Tibial nerve (tissue), 4 donors: ENCODE measurements around the gene CAMSAP1. TPM values are rescaled to one million over a fixed set of nuclear protein-coding genes. Genes with fewer than 3 reads are reported as not detected.

Source experiments
- DNase-seq, 2 donors: peaks; one replicate each; pipeline ENCODE4 v3.0.0-alpha.2; 2019; ENCODE audit warnings: low spot score in 2 of 2
- H3K27ac ChIP-seq, 4 donors: fragments of 200-600 bp; sonication (generic) in 3 of 4; one replicate each; pipeline ENCODE4 v1.5.1; 2017 to 2019; ENCODE audit warnings: mild to moderate bottlenecking in 1 of 4
- H3K27me3 ChIP-seq, 2 donors: fragments of 200-600 bp; sonication (generic) in 1 of 2; one replicate each; pipeline versions ENCODE4 v1.5.1 to v1.6.0; 2017 to 2019
- H3K36me3 ChIP-seq, 3 donors: fragments of 200-600 bp; sonication (generic); one replicate each; pipeline ENCODE4 v1.5.1; 2018 to 2019
- H3K4me1 ChIP-seq, 4 donors: fragments of 200-600 bp; sonication (generic) in 3 of 4; one replicate each; pipeline ENCODE4 v1.5.1; 2017 to 2019
- H3K4me3 ChIP-seq, 4 donors: fragments of 200-600 bp; sonication (generic) in 3 of 4; one replicate each; pipeline ENCODE4 v1.5.1; 2017 to 2019; ENCODE audit warnings: mild to moderate bottlenecking in 1 of 4, moderate library complexity in 1 of 4
- H3K9me3 ChIP-seq, 4 donors: fragments of 200-600 bp; sonication (generic) in 3 of 4; one replicate each; pipeline ENCODE4 v1.5.1; 2017 to 2019
- EP300 ChIP-seq, 2 donors: sonication (generic); formaldehyde crosslinking; IDR thresholded peaks; one replicate each; pipeline ENCODE4 v1.6.1; 2017; ENCODE audit warnings: antibody characterized with exemption in 2 of 2, mild to moderate bottlenecking in 1 of 2
- POLR2A ChIP-seq, 2 donors: fragments of 450-650 bp; IDR thresholded peaks; one replicate each; pipeline ENCODE4 v1.6.1; 2017; ENCODE audit warnings: antibody characterized with exemption in 2 of 2, mild to moderate bottlenecking in 2 of 2, moderate library complexity in 2 of 2
- WGBS, 2 donors: methylation state at CpG; one replicate each; pipeline ENCODE4 v1.1.5; 2018; 5-methylcytosine and 5-hydroxymethylcytosine counted together
- total RNA-seq, 4 donors: library from RNA; depleted of rRNA; stranded (reverse); fragments of >200 nt; gene quantifications; one replicate each; pipeline ENCODE4 v1.1.0, GENCODE V29; 2016
- TF ChIP-seq, protein P1 (sequence below), 5 experiments: fragments of 200-600 bp in 3 of 5; fragments of 450-650 bp in 2 of 5; sonication (generic) in 3 of 5; IDR thresholded peaks; one replicate each; pipeline ENCODE4 v1.5.1; 2016 to 2019; ENCODE audit warnings: antibody characterized with exemption in 5 of 5, mild to moderate bottlenecking in 3 of 5, moderate library complexity in 2 of 5

The CAMSAP1 gene
- total RNA-seq, 4 donors from 2014 or later: 27.6 to 40.8 (median 35.7) TPM

DNA sequence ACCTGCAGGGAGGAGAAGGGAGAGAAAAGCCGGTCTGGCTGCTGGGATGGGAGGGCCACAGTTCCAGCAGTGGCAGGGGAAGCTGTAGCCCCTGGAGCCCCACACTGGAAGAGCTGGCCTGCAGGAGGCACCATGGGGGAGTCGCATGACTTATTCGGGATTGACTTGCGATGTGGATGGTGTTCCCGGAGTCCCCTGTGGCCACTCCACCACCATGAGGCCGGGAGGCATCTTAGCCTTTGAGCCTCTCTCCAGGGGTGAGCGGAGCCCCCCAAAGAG is 113.3 kb downstream of the CAMSAP1 start:
- H3K27ac ChIP-seq: no peak overlapping the region
- TF ChIP-seq EP300 (IDR thresholded peaks at IDR 0.05) (no peak), POLR2A (IDR thresholded peaks at IDR 0.05) (no peak)
- TF ChIP-seq, protein P1, sequence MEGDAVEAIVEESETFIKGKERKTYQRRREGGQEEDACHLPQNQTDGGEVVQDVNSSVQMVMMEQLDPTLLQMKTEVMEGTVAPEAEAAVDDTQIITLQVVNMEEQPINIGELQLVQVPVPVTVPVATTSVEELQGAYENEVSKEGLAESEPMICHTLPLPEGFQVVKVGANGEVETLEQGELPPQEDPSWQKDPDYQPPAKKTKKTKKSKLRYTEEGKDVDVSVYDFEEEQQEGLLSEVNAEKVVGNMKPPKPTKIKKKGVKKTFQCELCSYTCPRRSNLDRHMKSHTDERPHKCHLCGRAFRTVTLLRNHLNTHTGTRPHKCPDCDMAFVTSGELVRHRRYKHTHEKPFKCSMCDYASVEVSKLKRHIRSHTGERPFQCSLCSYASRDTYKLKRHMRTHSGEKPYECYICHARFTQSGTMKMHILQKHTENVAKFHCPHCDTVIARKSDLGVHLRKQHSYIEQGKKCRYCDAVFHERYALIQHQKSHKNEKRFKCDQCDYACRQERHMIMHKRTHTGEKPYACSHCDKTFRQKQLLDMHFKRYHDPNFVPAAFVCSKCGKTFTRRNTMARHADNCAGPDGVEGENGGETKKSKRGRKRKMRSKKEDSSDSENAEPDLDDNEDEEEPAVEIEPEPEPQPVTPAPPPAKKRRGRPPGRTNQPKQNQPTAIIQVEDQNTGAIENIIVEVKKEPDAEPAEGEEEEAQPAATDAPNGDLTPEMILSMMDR (IDR thresholded peaks at IDR 0.05): no peak
- 68 to 82% methylated on average over 7 of the region's 7 CpGs for WGBS, 2 donors

DNA sequence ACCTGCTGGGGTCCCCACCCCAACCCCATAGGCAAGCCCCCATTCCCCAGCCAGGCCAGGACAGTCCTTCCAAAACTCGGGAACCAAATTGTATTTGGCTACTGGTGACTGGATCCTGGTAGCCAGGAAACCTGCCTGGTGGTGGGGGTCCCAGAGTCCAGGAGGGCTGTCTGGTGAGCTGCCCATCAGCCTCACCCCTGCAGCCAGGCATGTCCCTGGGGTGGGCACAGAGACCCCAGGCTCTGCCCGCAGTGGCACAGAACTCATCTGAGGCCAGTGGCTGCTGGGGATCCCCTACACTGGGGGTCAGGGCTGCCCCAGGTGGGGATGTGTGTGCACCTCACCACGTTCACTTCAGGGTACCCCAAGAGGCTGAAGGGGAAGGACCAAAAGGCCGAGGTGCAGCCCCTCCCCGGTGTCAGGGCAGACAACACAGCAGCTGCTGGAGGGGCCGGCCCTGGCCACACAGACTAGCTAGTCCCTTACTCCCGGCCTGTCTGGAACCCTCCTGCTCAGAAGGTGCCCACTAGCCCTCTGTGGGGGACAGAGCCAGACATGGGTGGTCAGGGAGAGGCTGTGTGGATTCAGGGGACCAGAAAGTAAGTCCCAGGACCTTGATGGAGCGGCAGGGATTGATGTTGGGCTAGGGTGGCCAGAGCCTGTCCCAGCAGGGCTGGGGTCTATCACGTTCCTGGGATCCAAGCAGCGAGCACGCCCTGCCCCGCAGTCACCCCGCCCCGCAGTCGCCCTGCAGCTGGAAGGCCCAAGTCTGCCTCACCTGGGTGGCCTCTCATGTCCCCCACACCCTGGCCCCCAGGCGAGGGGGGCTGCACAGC is 113.9 kb downstream of the CAMSAP1 start:
- Histone ChIP-seq H3K9me3 (no peaks in the 10 kb centered on the region), H3K27me3 (peaks cover 0 to 4% of the 10 kb centered on the region in 2 donors), H3K4me3 (no peak overlapping the region), H3K36me3 (no peaks in the 10 kb centered on the region), H3K27ac (no peak overlapping the region), H3K4me1 (peaks cover 0 to 12% (median 0%) of the 10 kb centered on the region in 4 donors)
- TF ChIP-seq EP300 (IDR thresholded peaks at IDR 0.05) (no peak), POLR2A (IDR thresholded peaks at IDR 0.05) (no peak)
- TF ChIP-seq, protein P1 (IDR thresholded peaks at IDR 0.05): no peak
- WGBS, 2 donors: 74 to 84% methylated on average over 13 of the region's 16 CpGs
- DNase-seq: no peak

More for the DNA sequence above, 113.3 kb downstream of the CAMSAP1 start:
- Histone ChIP-seq H3K36me3 (no peaks in the 10 kb centered on the region), H3K4me1 (peaks cover 0 to 12% (median 0%) of the 10 kb centered on the region in 4 donors), H3K27me3 (no peaks in the 10 kb centered on the region), H3K4me3 (no peak overlapping the region), H3K9me3 (no peaks in the 10 kb centered on the region)
- DNase-seq: no peak

DNA sequence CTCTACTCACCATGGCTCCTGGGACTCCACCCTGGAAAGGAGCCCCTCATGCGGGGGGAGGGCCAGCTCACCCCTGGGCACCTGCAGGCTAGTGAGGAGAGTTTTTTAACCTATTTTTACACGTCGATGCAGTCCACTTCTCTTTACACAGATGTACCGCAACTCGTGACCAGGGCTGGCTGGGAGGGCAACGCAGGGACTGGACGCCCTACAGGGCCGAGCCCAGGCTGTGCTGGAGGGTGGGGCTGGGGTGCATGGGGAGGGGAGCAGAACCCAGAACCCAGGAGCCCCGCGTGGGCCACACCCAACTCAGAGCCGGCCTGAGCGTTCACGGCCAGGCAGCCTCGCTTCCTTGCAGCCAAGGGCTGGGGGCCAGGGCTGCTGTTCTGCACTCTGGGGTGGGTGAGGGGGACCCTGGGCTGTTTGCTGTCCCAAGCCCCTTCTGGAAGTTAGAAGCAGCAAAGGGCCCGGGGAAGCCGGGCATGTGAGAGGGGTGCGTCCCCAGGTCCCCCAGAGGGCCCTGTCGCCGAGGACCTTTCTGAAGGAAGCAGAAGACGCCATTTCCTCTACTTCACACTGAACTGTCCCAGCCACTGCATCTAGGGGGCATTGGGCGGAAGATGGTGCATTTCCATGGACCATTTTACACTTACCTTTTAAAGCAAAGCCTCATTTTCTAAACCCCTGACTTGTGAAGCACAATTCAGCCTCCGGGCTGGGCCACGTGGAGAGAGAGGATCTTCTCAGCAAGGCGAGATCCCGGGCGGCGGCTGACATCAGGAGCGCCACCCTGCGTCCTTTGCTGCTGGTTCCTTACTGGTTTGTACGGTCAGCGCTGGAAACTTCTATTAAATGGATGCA is 114.8 kb downstream of the CAMSAP1 start:
- H3K9me3 ChIP-seq: no peaks in the 10 kb centered on the region
- WGBS, 2 donors: 70 to 77% methylated on average over 26 to 31 of the region's 31 CpGs
- H3K36me3 ChIP-seq: no peaks in the 10 kb centered on the region
- peaks cover 0 to 12% of the 10 kb centered on the region in 2 donors for H3K27me3 ChIP-seq
- no peak for DNase-seq
- TF ChIP-seq, protein P1 (IDR thresholded peaks at IDR 0.05): no peak
- TF ChIP-seq POLR2A (IDR thresholded peaks at IDR 0.05) (no peak), EP300 (IDR thresholded peaks at IDR 0.05) (no peak)
- no peak overlapping the region for H3K4me3 ChIP-seq
- peaks cover 0 to 3% (median 0%) of the 10 kb centered on the region in 4 donors for H3K4me1 ChIP-seq
- no peak overlapping the region for H3K27ac ChIP-seq

DNA sequence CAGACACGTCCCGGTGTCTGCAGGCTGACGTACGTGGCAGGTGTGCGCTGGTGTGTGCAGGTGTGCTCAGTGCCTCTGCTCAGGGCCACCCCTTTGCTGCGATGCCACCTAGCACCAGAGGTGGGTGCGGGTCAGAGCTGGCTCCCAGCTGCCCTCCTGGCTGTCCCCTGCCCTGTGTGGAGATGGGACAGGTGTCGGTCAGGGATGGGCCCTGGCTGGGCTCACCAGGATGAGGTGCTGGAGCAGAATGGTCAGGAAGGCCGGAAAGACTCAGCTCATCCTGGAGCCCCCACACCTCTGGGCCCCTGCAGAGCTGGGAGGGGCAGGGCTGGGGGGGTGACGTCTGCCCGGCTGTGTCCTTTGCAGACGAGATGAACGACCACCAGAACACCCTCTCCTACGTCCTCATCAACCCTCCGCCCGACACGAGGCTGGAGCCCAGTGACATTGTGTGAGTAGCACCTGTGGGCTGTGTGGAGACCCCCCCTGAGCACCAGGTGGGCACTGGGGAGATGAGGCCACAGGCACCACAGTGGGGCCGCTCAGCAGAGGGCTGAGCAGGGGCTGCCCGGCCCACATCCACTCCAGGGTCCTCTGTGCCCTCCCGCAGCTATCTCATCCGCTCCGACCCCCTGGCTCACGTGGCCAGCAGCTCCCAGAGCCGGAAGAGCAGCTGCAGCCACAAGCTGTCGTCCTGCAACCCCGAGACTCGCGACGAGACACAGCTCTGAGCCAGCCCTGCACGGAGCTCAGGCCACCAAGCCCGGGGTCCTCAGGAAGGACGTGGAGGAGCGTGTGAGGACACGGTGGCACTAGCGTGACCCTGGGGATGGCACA is 115.7 kb downstream of the CAMSAP1 start:
- WGBS, 2 donors: 75 to 79% methylated on average over 23 to 28 of the region's 35 CpGs
- Histone ChIP-seq H3K36me3 (no peaks in the 10 kb centered on the region), H3K27me3 (peaks cover 0 to 20% of the 10 kb centered on the region in 2 donors), H3K9me3 (no peaks in the 10 kb centered on the region), H3K27ac (no peak overlapping the region), H3K4me1 (no peaks in the 10 kb centered on the region), H3K4me3 (no peak overlapping the region)
- DNase-seq: no peak
- TF ChIP-seq EP300 (IDR thresholded peaks at IDR 0.05) (no peak), POLR2A (IDR thresholded peaks at IDR 0.05) (no peak)
- TF ChIP-seq, protein P1 (IDR thresholded peaks at IDR 0.05): no peak
